GM21447 (cell line): ENCODE data around the gene KLHDC7B.

Source experiments
- ATAC-seq: cut with Tn5 transposase; IDR thresholded peaks from one replicate; pipeline ENCODE4 v1.9.1; 2021; ENCODE audit not compliant: unreplicated experiment

KLHDC7B gene

DNA sequence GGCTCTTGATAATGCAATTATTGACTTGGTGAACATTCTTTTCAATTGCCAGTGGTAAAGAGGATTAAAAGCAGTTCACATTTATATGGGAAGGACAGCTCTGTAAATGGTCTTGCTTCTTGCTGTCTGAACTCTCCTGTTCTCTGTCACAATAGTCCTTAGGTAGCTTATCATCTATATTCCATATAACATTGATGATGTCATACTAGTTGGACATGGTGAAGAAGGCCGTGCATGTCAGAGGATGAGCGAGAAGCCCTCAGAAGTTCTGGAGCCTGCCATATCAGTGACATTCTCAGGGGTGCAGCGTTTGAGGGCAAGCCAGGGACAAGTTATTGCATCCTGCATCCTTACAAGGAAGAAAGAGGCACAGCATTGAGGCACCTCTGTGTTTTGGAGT, 39.5 kb downstream of the KLHDC7B start:
- ATAC-seq, result no peak

DNA sequence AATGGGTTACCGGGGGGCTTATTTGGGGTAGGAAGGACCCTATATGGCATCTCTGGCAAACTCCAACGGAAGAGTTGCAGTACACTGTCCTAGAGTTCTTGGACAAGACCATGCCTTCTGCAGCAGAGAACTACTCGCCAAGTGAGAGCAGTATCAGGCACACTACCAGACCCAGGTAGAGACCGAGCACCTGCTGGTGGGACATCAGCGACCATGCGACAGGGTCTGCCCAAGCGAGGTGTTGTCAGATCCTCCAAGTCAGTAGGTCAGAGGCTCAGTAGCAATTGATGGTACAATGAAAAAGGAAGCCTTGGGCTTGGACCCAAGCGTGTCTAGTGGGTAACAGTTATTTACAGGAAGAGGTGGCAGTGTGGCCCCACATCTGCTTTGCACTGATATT, 40.1 kb downstream of the KLHDC7B start:
- ATAC-seq, result no peak

DNA sequence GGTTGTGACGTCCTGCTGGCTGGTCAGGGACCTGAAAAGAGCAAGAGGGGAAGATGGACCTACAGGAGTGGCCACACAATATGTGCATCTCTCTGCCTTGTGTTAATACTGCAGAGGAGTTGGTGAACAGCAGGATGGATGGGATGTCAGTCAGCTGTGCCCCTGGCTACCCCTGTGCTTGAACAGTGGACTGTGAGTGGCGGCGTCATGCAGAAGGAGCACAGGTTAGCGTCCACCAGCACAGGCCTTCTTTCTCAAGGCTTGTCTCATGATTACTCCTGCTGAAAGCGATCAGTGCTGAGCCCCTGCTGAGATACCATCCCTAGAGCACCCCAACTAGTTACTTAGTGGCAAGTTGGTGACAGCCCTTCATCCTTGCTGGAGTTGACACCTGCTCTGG, 40.7 kb downstream of the KLHDC7B start:
- ATAC-seq, result no peak

DNA sequence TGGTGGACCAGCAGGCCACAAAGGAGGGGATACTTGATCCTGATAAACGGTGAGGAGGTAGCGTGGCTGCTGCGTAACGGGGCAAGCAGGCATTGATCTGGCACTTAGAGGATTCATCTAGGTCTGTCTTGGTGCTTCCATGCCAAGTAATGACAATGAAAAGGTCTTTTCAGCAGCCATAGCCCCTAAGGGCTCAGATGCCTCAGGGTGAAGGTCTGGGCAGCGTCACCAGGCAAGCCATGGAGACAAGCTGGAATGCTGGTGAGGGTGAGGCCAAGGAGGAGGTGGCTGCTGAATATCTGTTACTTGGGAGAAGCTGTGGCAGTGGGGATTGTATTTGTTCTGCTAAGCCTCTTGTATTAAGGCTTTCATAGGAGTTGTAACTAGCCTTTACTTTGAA, 41.7 kb downstream of the KLHDC7B start:
- no peak for ATAC-seq

DNA sequence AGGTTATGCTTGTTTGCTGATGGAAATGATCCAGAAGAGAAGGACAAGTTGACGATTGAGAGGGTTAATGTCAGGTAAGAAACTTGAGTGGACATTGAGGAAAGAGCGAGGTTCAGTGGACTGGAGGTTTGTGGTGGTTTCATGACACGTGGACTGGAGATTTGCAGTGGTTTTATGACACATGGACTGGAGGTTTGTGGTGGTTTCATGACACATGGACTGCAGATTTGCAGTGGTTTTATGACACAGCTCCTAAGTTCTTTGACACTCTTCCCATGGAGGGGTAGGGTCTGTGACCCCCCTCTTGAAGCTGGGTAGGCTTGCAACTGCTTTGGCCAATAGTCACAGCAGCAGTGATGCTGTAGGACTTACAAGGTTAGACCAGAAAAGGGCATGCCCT, 49.5 kb downstream of the KLHDC7B start:
- no peak for ATAC-seq

DNA sequence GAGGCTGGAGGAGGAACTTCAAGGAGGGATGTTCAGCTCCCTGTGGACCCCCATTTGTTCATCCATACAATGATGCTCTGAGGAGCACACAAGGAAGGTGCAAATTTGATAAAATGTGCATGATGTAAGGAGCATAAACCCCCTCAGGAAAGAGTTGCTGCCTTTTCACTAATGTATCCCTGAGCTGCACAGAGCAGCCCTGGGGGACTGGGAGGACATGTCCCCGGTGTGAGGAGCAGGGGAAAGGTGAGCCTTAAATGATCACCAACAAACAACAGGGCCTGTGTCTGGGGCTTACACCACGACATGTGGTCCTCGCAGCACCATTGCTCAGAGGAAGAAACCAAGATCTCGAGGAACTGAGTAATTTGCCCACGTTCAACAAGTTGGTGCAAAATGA, 51.4 kb downstream of the KLHDC7B start:
- no peak for ATAC-seq

DNA sequence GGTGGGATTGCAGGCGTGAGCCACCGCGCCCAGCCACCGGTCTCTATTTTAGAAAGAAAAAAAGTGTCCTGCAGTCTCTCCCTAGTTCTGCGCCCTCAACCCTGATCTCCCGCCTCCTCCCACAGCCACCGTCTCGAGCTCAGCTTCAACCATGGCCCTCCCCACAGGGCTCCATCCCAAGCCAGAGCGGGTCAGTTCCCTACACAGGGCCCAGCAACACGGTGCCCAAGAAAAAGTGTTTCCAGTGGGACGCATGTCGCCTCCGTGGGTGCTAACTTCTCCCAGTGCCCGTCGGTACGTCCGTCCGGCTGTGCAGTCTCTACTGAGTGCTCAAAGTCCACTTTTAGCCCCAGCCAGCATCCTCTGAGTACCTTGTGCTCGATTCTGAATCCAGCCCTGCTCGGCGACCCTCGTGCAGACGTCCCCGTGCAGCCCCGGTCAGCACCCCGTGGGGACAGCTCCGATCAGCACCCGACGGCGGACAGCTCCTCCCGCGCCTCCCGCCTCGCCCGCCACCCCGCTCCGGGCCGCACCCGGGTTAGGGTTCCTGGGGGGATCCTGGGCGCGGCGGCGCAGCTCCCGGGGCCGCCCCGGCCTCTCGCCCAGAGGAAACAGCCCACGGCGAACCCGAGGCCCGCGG, 54.2 kb downstream of the KLHDC7B start:
- no peak for ATAC-seq

DNA sequence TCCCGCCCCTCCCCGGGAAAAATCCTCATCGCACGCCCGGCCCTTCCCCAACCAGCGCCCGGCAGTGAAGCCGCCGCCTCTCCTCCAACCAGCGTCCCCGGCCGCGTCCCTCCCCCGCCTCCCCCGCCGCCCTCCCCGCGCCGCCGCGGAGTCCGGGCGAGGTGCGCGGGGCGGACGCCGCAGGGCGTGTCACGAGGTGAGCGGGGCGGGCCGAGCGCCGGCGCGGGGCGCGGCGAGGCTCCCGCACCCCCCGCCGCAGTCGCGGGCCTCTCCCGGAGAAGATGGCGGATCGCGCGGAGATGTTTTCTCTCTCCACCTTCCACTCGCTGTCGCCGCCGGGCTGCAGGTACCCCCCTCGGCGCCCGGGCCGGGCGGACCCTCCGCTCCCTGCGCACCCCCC, 54.8 kb downstream of the KLHDC7B start, which contains the start of gene MAPK8IP2:
TSS of gene MAPK8IP2 (plus strand) at position 256 of the 400 bp plus-strand sequence. CDS start at position 282, 26 bp downstream.
- no peak for ATAC-seq
